HUDEP-2 (cell line): Measurements from ENCODE around the gene TRHDE.

ENCODE experiments used
- DNase-seq, 76 experiments: peaks; one replicate each; lab custom pipeline; 2025; ENCODE audit not compliant: unreplicated experiment in 76 of 76; lab: John Stamatoyannopoulos, UW

TRHDE gene

DNA sequence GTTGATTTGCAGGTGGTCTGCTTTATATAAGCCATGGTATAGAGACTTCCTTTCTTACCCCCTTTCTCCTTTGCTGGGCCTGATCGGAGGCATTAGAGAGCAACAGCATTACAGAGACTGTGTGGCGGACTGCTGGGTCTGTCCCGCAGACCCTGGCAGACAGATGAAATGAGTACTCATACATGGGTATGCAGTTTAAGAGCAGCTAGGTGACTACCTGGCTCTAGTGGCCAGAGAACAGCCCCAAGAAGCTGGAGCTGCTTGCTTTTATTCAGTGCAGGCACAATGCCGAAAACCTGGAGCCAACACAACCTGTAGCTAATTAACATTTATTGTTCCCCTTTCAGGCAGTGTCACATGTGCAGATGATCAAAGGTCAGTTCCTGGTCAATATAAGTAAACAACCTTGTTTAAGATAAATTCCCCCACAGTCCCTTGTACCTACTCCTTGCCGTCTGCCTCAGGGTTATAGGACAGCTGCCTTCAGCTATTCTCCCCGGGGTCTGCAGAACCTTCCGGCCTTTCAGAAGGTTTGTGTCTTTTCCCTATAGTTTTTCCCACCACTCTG is 160.0 kb downstream of the TRHDE start:
- DNase-seq, result no peak

DNA sequence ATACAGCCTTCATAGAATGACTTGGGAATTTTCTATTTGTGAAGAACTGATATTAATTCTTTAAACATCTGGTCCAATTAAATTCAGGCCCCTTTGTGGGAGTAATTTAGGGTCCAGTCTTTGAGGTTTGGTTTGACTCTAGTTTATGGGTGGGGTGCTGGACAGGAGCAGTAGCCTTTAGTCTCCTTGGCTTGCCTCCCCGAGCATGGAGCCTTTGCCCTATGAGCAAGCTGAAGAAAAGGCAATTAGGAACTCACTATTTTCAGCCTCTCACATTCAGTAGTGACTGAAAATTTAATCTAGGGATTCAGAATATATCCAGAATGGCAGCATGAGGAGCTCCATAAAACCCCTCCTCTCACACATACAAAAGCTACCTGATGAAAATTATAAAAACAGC is 161.1 kb downstream of the TRHDE start:
- DNase-seq, result no peak

GRCh38 chr12:72434999-72435398 is 162.8 kb downstream of the TRHDE start:
- DNase-seq, result no peak

GRCh38 chr12:72442217-72442616 is 170.0 kb downstream of the TRHDE start:
- no peak for DNase-seq

DNA sequence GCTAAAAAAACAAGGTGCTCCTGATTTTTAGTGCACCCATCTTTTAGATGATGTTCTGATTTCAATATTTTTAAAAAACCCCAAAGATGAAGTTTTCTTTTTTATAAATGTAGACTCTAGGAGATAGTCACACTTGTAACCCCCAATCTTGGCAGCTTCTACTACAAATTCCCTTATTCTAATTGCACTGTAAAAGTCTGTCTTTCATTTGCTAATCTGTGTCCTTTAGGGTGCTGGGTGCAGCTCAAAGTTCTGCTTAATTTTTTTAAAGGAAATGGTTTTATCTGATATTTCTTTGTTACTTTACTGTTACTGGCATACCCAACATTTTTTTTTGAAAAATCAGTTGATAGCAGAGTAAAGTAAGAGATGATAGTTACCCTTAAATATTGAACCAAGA is 172.0 kb downstream of the TRHDE start:
- no peak for DNase-seq

DNA sequence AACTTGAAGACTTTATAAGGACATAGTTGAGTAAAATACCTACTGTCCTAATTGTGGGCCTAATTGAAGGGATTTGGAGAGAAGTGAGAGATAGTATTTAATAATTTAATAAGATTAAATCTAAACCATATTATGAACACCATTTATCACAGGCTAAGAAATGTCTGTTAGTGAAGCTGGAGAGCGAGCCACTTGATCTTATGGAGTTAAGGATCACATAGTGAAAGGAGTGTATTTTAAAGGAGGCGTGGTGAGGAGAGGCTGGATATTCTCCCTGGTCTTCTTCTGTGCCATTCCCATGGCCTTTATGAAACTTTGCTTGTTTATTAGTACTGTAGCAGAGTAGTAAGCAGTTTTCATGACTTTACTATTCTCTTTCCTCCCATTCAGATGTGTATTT is 172.4 kb downstream of the TRHDE start:
- no peak for DNase-seq

- DNase-seq, result no peak
Measured at GRCh38 chr12:72448089-72448488, 175.9 kb downstream of the TRHDE start.

DNA sequence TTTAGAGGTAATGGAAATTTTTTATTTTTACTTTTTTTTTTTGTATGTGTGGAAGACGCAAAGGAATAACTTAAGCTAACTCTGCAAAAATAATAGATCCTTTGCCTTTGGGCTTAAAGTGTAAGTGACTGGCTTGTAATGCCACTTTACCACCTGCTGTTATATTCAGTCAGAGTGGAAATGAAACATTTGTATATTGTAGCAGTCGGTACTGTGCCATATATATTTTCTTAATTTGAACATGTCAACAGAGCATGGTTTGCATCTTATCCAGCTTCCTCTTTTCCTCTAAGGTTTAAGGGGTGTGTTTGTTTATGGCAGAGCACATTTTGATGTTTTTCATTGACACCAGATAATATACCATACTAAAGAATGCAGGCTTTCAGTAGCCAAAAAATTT is 176.6 kb downstream of the TRHDE start:
- no peak for DNase-seq

GRCh38 chr12:72453066-72453465 is 180.9 kb downstream of the TRHDE start:
- DNase-seq, result no peak

GRCh38 chr12:72453550-72453949 is 181.4 kb downstream of the TRHDE start:
- DNase-seq, result no peak

DNA sequence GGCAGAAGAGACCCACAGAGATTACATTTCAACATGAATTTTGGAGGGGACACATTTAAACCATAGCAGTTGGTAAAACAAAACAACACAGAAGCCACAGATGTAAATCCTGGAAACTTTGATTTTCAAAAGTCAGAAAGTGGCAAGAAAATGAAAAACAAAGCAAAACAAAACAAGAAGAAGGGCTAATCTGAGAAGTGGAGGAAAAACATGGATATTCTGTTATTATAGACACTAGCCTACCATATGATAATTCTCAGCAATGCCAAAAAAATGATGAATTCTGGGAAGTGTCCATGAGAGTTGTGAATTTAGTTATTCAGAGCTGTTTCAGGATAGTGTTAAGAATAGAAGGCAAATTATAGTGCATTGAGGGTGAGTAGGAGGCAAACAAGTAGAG is 192.3 kb downstream of the TRHDE start:
- no peak for DNase-seq

DNA sequence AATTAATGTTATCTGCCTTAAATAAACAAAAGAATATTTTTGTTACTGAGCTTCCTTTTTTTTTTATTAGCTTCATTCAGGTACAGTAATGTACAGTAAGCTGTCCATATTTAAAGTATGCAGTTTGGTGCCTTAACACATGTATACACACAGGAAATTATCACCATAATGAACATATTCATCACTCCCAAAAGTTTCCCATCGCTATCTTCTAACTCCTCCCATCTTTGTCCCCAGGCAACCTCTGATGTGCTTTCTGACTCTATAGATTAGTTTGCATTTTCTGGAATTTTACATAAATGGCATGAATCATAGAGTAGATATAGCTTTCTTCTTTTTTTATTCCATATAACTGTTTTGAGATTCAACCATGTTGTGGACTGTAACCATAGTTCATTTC is 193.0 kb downstream of the TRHDE start:
- DNase-seq, result peak in 1 of 76 experiments; percentile 2

DNA sequence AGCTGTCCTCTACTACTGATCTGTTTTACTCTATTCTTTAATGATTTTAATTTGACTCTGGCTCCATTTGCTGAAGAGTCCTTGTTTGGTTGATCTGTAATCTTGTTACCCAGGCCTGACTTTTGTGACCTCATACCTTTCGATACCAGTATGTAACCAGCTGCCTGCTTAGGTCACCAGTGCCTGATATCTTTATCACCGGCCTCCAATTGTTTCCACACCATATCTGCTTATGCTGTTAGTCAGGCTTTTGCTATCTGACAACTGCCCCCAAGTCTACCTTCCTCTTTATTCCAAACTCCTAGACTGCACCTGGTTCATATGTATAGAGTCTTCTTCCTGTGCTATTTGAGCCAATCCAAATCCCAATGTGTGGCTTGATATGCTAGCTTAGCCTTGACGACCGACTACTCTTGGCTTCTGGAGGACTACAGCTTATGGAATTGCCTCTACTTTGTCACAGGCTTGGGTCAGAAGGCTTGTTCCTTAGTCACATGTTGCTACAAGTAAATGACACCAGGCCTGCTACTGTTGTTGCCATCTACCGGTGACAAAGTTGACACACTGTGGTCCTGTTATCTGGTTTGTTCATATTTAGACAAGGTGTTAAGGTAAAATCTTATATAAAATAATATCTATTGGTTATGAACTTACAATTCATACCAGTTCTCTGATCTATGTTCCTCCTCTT is 193.9 kb downstream of the TRHDE start:
- peak in 30 of 76 experiments; percentile 0 to 67 (median 28) for DNase-seq

DNA sequence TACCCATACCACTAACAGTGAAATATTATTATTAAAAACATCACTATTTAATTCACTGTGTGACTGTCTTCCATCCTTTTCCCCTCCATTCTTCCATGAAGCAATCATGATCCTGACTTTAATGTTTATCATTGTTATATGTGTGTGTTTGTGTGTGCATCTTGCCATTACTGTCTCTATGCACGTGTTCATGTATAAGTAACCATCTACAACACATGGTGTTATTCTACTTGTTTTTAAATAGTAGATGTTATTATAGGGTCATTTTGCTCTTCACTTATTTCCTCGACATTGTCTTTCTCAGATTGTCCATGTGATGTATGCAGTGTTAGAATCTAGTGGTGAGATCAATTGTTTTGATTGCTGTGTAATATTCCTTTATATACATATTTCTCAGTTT is 195.8 kb downstream of the TRHDE start:
- DNase-seq, result no peak

GRCh38 chr12:72468505-72468904 is 196.3 kb downstream of the TRHDE start:
- DNase-seq, result no peak

GRCh38 chr12:72471806-72472205 is 199.6 kb downstream of the TRHDE start:
- no peak for DNase-seq

DNA sequence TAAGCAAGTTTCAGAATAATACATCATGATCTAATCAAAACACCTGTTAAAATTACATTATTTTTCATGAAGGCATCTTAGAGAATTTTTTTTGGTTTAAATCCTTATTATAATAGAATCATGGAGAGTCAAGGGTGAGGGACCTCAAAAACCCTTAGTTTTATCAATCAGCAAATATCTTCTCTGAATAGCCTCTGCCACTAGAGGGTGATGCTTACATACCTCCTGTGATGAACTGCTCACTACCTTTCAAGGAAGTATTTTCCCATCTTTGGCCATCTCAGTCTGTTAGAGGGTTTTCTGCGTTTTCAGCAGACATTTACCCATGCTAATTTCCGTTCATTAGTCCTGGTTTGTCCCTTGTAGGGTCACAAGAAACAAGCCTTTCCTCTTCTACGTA is 200.2 kb downstream of the TRHDE start:
- DNase-seq, result peak in 7 of 76 experiments; percentile 1 to 42 (median 12)

GRCh38 chr12:72476301-72476700 is 204.1 kb downstream of the TRHDE start:
- DNase-seq, result no peak

- DNase-seq, result no peak
Measured at GRCh38 chr12:72485017-72485701, 213.0 kb downstream of the TRHDE start.

GRCh38 chr12:72491426-72491825 is 219.3 kb downstream of the TRHDE start:
- DNase-seq, result no peak

DNA sequence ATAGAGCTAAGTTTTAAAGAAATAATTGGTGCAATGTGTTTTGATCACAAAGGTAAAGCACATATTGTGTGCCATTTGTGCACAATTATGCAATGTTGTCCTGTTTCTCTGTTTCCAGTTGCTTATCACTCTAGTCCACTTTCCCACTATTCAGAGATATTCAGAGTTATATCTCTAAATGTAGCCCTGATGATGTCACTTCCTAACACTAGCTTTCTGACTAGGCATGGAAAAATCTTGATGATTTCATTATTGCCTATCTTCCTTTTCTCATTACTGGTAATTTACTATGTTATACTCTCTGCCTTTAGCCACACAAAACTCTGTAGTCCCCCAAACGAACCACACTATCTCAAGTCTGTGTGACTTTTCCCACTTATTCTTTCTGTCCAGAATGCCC is 221.2 kb downstream of the TRHDE start:
- DNase-seq, result no peak

- no peak for DNase-seq
Measured at GRCh38 chr12:72498354-72498753, 226.2 kb downstream of the TRHDE start.
